Activated T-helper 2 cell treated with anti-CD3 and anti-CD28 coated beads, Interferon-gamma antibody, Interleukin-2, Interleukin-4, amounts not matched to agents 10 μg/mL and 5 μg/mL and 100 μg/mL, durations not matched to agents 14 hours and 24 hours and 36 hours (primary cell): ENCODE data around the gene TMEM132A. TPM values are rescaled to one million over a fixed set of nuclear protein-coding genes. Genes with fewer than 3 reads are reported as not detected.
A peak's percentile ranks its signal among the peaks of the same experiment; 100 is the strongest.
"Not testable (repeated sequence)": the region's sequence is repeated elsewhere in the genome, so short reads cannot be mapped to it uniquely, and the experiment has no call there.

Experiments
- DNase-seq: peaks from one replicate; pipeline ENCODE4 v3.0.0; 2021; ENCODE audit warnings: low spot score
- H3K27ac Mint-ChIP-seq: one replicate; pipeline ENCODE4 v1.8.0; 2021; ENCODE audit warnings: mixed read lengths
- H3K27me3 Mint-ChIP-seq: one replicate; pipeline ENCODE4 v1.8.0; 2021; ENCODE audit warnings: low read depth, mixed read lengths
- H3K36me3 Mint-ChIP-seq: one replicate; pipeline ENCODE4 v1.8.0; 2021; ENCODE audit warnings: low read depth, mixed read lengths
- H3K4me1 Mint-ChIP-seq: one replicate; pipeline ENCODE4 v1.8.0; 2021; ENCODE audit warnings: low read depth, mixed read lengths
- H3K4me3 Mint-ChIP-seq: one replicate; pipeline ENCODE4 v1.8.0; 2021; ENCODE audit warnings: low read depth, mild to moderate bottlenecking, moderate library complexity, mixed read lengths
- H3K9me3 Mint-ChIP-seq: one replicate; pipeline ENCODE4 v1.8.0; 2021; ENCODE audit warnings: mixed read lengths
- intact Hi-C: fragments of 100-400 bp; cut with micrococcal nuclease; formaldehyde crosslinking; loops from one replicate; pipeline ENCODE4 v1.15.1; 2023
- total RNA-seq: library from RNA; stranded (reverse); gene quantifications from 2 replicates; pipeline ENCODE4 v1.2.3, GENCODE V29; 2022

The TMEM132A gene
- total RNA-seq, 1 donor from 2014 or later, result 1.1 TPM

- peaks cover 31% of the 10 kb centered on the region for H3K4me1 Mint-ChIP-seq
- H3K27ac Mint-ChIP-seq, result peak overlapping the region; percentile 99
- H3K4me3 Mint-ChIP-seq, result peak overlapping the region; percentile 86
- peaks cover 5% of the 10 kb centered on the region for H3K27me3 Mint-ChIP-seq
- DNase-seq, result no peak
- H3K9me3 Mint-ChIP-seq, result peaks cover 6% of the 10 kb centered on the region
- intact Hi-C loops, result loop anchor here (1.0 to 2.0 kb wide), 4 partner anchors 34 to 216 kb away; no protein-coding TSS in a partner anchor
- peaks cover 35% of the 10 kb centered on the region for H3K36me3 Mint-ChIP-seq
Observed at GRCh38 chr11:60970890-60971289, 46.6 kb downstream of the TMEM132A start.

- peaks cover 36% of the 10 kb centered on the region for H3K4me1 Mint-ChIP-seq
- peaks cover 41% of the 10 kb centered on the region for H3K36me3 Mint-ChIP-seq
- H3K4me3 Mint-ChIP-seq, result peak within 1 kb of the TSS; percentile 86
- peak within 1 kb of the TSS; percentile 99 for H3K27ac Mint-ChIP-seq
- intact Hi-C loops, result loop anchor here (2.0 kb wide), 2 partner anchors 33 to 51 kb away; no protein-coding TSS in a partner anchor
- peak; percentile 66 for DNase-seq
- H3K9me3 Mint-ChIP-seq, result peaks cover 6% of the 10 kb centered on the region
- peaks cover 4% of the 10 kb centered on the region for H3K27me3 Mint-ChIP-seq
Observed at GRCh38 chr11:60971520-60971919, 47.3 kb downstream of the TMEM132A start, which contains the start of gene CD6. TSS of gene CD6 (plus strand) at chr11:60971680. CDS start at chr11:60971866, 186 bp downstream.

- H3K36me3 Mint-ChIP-seq, result peaks cover 50% of the 10 kb centered on the region
- peak overlapping the region; percentile 99 for H3K27ac Mint-ChIP-seq
- H3K27me3 Mint-ChIP-seq, result peaks cover 4% of the 10 kb centered on the region
- peaks cover 44% of the 10 kb centered on the region for H3K4me1 Mint-ChIP-seq
- intact Hi-C loops, result no loop called here
- H3K4me3 Mint-ChIP-seq, result peak overlapping the region; percentile 86
- H3K9me3 Mint-ChIP-seq, result peaks cover 6% of the 10 kb centered on the region
- DNase-seq, result no peak
Observed at GRCh38 chr11:60972182-60973030, 48.1 kb downstream of the TMEM132A start.

- H3K27ac Mint-ChIP-seq, result peak overlapping the region; percentile 99
- H3K36me3 Mint-ChIP-seq, result peaks cover 63% of the 10 kb centered on the region
- DNase-seq, result no peak
- H3K27me3 Mint-ChIP-seq, result no peaks in the 10 kb centered on the region
- intact Hi-C loops, result no loop called here
- no peaks in the 10 kb centered on the region for H3K9me3 Mint-ChIP-seq
- H3K4me3 Mint-ChIP-seq, result peak overlapping the region; percentile 86
- peaks cover 57% of the 10 kb centered on the region for H3K4me1 Mint-ChIP-seq
Observed at GRCh38 chr11:60973699-60974098, 49.4 kb downstream of the TMEM132A start.

- peaks cover 62% of the 10 kb centered on the region for H3K4me1 Mint-ChIP-seq
- H3K27me3 Mint-ChIP-seq, H3K9me3 Mint-ChIP-seq, DNase-seq, intact Hi-C loops: not testable (repeated sequence)
- H3K4me3 Mint-ChIP-seq, result peak overlapping the region; percentile 86
- peaks cover 68% of the 10 kb centered on the region for H3K36me3 Mint-ChIP-seq
- peak overlapping the region; percentile 99 for H3K27ac Mint-ChIP-seq
Observed at GRCh38 chr11:60974316-60974715, 50.1 kb downstream of the TMEM132A start.

- intact Hi-C loops, result no loop called here
Observed at GRCh38 chr11:60974726-60975125, 50.5 kb downstream of the TMEM132A start.

GRCh38 chr11:60977224-60977623 is 53.0 kb downstream of the TMEM132A start:
- intact Hi-C loops, result no loop called here
- no peaks in the 10 kb centered on the region for H3K27me3 Mint-ChIP-seq

More at GRCh38 chr11:60974726-60975125, 50.5 kb downstream of the TMEM132A start:
- Mint-ChIP-seq H3K9me3 (no peaks in the 10 kb centered on the region), H3K4me3 (peak overlapping the region; percentile 86), H3K27me3 (no peaks in the 10 kb centered on the region), H3K4me1 (peaks cover 59% of the 10 kb centered on the region), H3K27ac (peak overlapping the region; percentile 99), H3K36me3 (peaks cover 70% of the 10 kb centered on the region)
- DNase-seq, result no peak

GRCh38 chr11:60977836-60978235 is 53.6 kb downstream of the TMEM132A start:
- intact Hi-C loops, result loop anchor here (1.0 to 2.0 kb wide), 3 partner anchors 8 to 83 kb away; partner anchors contain the start of gene TMEM109
- Mint-ChIP-seq H3K27ac (peak overlapping the region; percentile 89), H3K36me3 (peaks cover 91% of the 10 kb centered on the region), H3K4me1 (peaks cover 66% of the 10 kb centered on the region), H3K4me3 (peak overlapping the region; percentile 85), H3K9me3 (no peaks in the 10 kb centered on the region), H3K27me3 (no peaks in the 10 kb centered on the region)
- DNase-seq, result no peak

More at GRCh38 chr11:60977224-60977623, 53.0 kb downstream of the TMEM132A start:
- Mint-ChIP-seq H3K4me3 (peak overlapping the region; percentile 85), H3K36me3 (peaks cover 91% of the 10 kb centered on the region), H3K27ac (peak overlapping the region; percentile 89), H3K9me3 (no peaks in the 10 kb centered on the region), H3K4me1 (peaks cover 60% of the 10 kb centered on the region)
- DNase-seq, result no peak

GRCh38 chr11:60978546-60979380 is 54.5 kb downstream of the TMEM132A start:
- no peak for DNase-seq
- intact Hi-C loops, result loop anchor here (1.0 to 2.0 kb wide), 4 partner anchors 8 to 82 kb away; partner anchors contain the start of gene TMEM109
- Mint-ChIP-seq H3K36me3 (peaks cover 91% of the 10 kb centered on the region), H3K4me3 (peak overlapping the region; percentile 85), H3K27me3 (no peaks in the 10 kb centered on the region), H3K27ac (peak overlapping the region; percentile 89), H3K4me1 (peaks cover 72% of the 10 kb centered on the region), H3K9me3 (no peaks in the 10 kb centered on the region)

- intact Hi-C loops, result no loop called here
Observed at GRCh38 chr11:60981515-60981914, 57.3 kb downstream of the TMEM132A start.

GRCh38 chr11:60982184-60982583 is 57.9 kb downstream of the TMEM132A start:
- H3K4me3 Mint-ChIP-seq, result peak overlapping the region; percentile 83

More at GRCh38 chr11:60981515-60981914, 57.3 kb downstream of the TMEM132A start:
- Mint-ChIP-seq H3K27me3 (no peaks in the 10 kb centered on the region), H3K4me1 (peaks cover 82% of the 10 kb centered on the region), H3K9me3 (no peaks in the 10 kb centered on the region), H3K27ac (peak overlapping the region; percentile 94), H3K36me3 (peaks cover 88% of the 10 kb centered on the region), H3K4me3 (peak overlapping the region; percentile 83)
- no peak for DNase-seq

GRCh38 chr11:60984149-60984548 is 59.9 kb downstream of the TMEM132A start:
- Mint-ChIP-seq H3K27ac (peak overlapping the region; percentile 94), H3K27me3 (no peaks in the 10 kb centered on the region), H3K4me3 (peak overlapping the region; percentile 83), H3K36me3 (peaks cover 84% of the 10 kb centered on the region), H3K4me1 (peaks cover 82% of the 10 kb centered on the region), H3K9me3 (no peaks in the 10 kb centered on the region)
- no peak for DNase-seq
- intact Hi-C loops, result no loop called here

More at GRCh38 chr11:60982184-60982583, 57.9 kb downstream of the TMEM132A start:
- intact Hi-C loops, result no loop called here
- H3K27me3 Mint-ChIP-seq, result no peaks in the 10 kb centered on the region
- H3K36me3 Mint-ChIP-seq, result peaks cover 83% of the 10 kb centered on the region
- peaks cover 82% of the 10 kb centered on the region for H3K4me1 Mint-ChIP-seq
- no peaks in the 10 kb centered on the region for H3K9me3 Mint-ChIP-seq
- H3K27ac Mint-ChIP-seq, result peak overlapping the region; percentile 94
- no peak for DNase-seq
